ENCODE data around the gene MARS2. TPM values are rescaled to one million over a fixed set of nuclear protein-coding genes. Genes with fewer than 3 reads are reported as not detected.

MARS2 gene
- total RNA-seq, 2 donors from 2014 or later, result 5.9 to 6.9 TPM

DNA sequence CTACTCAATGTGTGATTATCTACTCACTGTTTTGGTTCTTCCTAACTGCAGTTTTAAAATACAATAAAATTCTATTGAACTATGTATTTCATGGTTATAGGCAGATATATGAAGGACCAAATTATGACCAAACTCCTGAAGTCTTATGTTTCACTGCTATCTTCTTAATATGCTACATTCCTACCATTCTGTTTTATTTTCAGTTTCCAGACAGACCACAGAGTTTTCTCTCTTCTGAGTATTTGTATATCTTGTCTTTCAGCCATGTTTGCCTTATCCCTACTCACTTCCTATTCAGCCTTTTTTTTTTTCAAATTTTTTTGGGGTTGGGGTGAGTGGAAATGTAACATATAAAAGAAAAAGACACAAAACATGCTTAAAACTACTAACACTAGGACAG is 36.1 kb upstream of the MARS2 start:
- H3K36me3 ChIP-seq, result no peaks in the 10 kb centered on the region
- TF ChIP-seq, protein P1, sequence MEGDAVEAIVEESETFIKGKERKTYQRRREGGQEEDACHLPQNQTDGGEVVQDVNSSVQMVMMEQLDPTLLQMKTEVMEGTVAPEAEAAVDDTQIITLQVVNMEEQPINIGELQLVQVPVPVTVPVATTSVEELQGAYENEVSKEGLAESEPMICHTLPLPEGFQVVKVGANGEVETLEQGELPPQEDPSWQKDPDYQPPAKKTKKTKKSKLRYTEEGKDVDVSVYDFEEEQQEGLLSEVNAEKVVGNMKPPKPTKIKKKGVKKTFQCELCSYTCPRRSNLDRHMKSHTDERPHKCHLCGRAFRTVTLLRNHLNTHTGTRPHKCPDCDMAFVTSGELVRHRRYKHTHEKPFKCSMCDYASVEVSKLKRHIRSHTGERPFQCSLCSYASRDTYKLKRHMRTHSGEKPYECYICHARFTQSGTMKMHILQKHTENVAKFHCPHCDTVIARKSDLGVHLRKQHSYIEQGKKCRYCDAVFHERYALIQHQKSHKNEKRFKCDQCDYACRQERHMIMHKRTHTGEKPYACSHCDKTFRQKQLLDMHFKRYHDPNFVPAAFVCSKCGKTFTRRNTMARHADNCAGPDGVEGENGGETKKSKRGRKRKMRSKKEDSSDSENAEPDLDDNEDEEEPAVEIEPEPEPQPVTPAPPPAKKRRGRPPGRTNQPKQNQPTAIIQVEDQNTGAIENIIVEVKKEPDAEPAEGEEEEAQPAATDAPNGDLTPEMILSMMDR (IDR thresholded peaks at IDR 0.05), result no peak
- TF ChIP-seq POLR2A (IDR thresholded peaks at IDR 0.05) (no peak), POLR2AphosphoS5 (IDR thresholded peaks at IDR 0.05) (no peak)
- no peaks in the 10 kb centered on the region for H3K4me1 ChIP-seq (replicated peaks)
- intact Hi-C loops (cut with DNase I), result no loop called here
- H3K27me3 ChIP-seq (replicated peaks; ENCODE audit: insufficient read depth), result no peaks in the 10 kb centered on the region
- H3K9me3 ChIP-seq, result no peaks in the 10 kb centered on the region
- DNase-seq (ENCODE audit: low spot score), result no peak
- H3K4me3 ChIP-seq, result no peak overlapping the region
- H3K27ac ChIP-seq, result no peak overlapping the region

DNA sequence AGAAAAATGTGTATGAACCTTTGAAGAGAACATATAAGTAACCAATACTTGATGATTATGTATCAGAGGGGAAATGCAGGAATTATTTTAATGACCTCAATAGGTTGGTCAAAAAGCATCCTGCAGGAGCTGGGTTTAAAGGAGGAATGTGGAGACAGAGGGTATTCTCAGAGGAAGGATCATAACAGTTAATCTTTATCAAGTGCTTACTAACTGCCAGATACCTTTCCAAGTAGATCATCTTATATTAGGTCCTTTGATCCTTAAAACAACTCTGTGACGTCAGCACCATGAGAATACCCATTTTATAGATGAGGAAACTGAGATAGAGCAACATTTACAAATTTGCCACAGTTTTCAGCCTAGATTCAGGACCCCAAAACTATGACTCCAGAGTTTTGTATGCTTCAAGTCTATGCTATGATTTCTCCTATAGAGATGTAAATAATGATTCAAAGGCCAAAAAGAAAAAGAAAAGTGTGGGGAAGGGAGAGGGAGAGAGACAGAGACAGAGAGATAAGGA is 32.7 kb upstream of the MARS2 start:
- 24% methylated on average over 1 of the region's 1 CpG for WGBS

DNA sequence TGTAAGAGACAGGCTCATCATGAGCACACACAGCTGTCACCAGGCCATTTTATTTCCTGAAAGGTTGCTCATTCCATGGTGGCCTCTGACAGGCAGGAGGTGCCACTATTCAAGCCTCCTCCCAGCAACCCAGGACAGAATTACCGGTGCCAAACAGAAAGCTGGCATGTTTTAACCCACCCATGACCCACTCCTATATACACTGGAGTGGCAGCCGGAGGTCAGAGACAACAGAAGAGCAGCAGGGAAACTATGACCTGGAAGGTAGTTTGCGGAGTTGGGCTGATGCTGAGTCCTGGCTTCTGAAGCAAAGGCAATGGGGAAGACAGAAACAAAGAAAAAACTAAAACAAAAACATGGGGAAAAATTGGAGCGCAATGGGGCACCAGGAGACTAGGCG is 32.1 kb upstream of the MARS2 start:
- Histone ChIP-seq H3K4me1 (replicated peaks) (no peaks in the 10 kb centered on the region), H3K27ac (no peak overlapping the region), H3K9me3 (no peaks in the 10 kb centered on the region), H3K27me3 (replicated peaks; ENCODE audit: insufficient read depth) (no peaks in the 10 kb centered on the region), H3K36me3 (no peaks in the 10 kb centered on the region), H3K4me3 (no peak overlapping the region)
- intact Hi-C loops (cut with DNase I), result no loop called here
- TF ChIP-seq POLR2AphosphoS5 (IDR thresholded peaks at IDR 0.05) (no peak), POLR2A (IDR thresholded peaks at IDR 0.05) (no peak)
- TF ChIP-seq, protein P1 (IDR thresholded peaks at IDR 0.05), result no peak
- WGBS, result 56% methylated on average over 5 of the region's 5 CpGs
- DNase-seq (ENCODE audit: low spot score), result no peak

More for the DNA sequence above, 32.7 kb upstream of the MARS2 start:
- intact Hi-C loops (cut with DNase I), result no loop called here
- no peaks in the 10 kb centered on the region for H3K9me3 ChIP-seq
- no peak overlapping the region for H3K27ac ChIP-seq
- H3K27me3 ChIP-seq (replicated peaks; ENCODE audit: insufficient read depth), result no peaks in the 10 kb centered on the region
- no peaks in the 10 kb centered on the region for H3K4me1 ChIP-seq (replicated peaks)
- no peak for TF ChIP-seq POLR2A (IDR thresholded peaks at IDR 0.05)
- TF ChIP-seq, protein P1 (IDR thresholded peaks at IDR 0.05), result no peak
- TF ChIP-seq POLR2AphosphoS5 (IDR thresholded peaks at IDR 0.05), result no peak
- H3K4me3 ChIP-seq, result no peak overlapping the region
- H3K36me3 ChIP-seq, result no peaks in the 10 kb centered on the region
- DNase-seq (ENCODE audit: low spot score), result no peak

DNA sequence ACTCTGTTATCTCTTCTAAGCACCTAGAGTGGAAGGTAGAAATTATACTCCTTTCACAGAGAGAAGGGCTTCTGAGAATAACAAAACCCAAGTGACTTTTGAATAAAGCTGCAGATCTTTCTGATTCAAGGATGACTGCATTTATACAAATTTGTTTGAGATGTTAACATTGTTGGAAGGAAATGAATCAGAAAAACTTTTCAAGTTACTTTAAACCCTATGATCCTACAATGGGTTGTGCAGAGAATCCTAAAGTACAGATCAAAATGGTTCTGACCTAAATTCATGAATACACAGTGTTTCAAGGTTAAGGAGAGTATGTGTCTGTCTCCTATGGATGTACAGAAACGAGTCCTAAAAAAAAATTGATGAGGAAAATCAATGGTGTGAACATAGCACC is 31.6 kb upstream of the MARS2 start:
- 50% methylated on average over 1 of the region's 1 CpG for WGBS
- H3K27ac ChIP-seq, result no peak overlapping the region
- DNase-seq (ENCODE audit: low spot score), result no peak
- no peaks in the 10 kb centered on the region for H3K9me3 ChIP-seq
- intact Hi-C loops (cut with DNase I), result no loop called here
- no peaks in the 10 kb centered on the region for H3K36me3 ChIP-seq
- H3K27me3 ChIP-seq (replicated peaks; ENCODE audit: insufficient read depth), result no peaks in the 10 kb centered on the region
- TF ChIP-seq POLR2A (IDR thresholded peaks at IDR 0.05) (no peak), POLR2AphosphoS5 (IDR thresholded peaks at IDR 0.05) (no peak)
- TF ChIP-seq, protein P1 (IDR thresholded peaks at IDR 0.05), result no peak
- H3K4me3 ChIP-seq, result no peak overlapping the region
- H3K4me1 ChIP-seq (replicated peaks), result no peaks in the 10 kb centered on the region

DNA sequence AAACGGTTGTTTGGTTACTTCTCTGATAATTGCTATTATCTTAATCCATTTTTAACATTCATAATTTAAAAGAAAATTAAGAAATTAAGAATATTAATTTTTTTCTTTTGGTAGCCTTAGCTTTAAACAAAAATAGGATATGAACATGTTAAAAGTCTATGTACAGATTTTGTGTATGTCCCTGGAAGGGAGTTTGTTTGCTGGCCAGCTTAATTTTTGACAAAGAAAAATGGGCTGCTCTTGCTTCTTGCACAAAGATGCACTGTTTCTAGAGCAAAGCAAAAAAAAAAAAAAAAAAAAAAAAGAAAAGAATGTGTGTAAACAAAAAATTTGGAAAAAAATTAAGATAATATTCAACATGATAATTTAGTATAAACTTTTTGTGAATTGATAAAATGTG is 31.1 kb upstream of the MARS2 start:
- Histone ChIP-seq H3K9me3 (no peaks in the 10 kb centered on the region), H3K36me3 (no peaks in the 10 kb centered on the region), H3K27me3 (replicated peaks; ENCODE audit: insufficient read depth) (no peaks in the 10 kb centered on the region), H3K27ac (no peak overlapping the region), H3K4me3 (no peak overlapping the region), H3K4me1 (replicated peaks) (no peaks in the 10 kb centered on the region)
- 48% methylated on average over 1 of the region's 1 CpG for WGBS
- intact Hi-C loops (cut with DNase I), result no loop called here
- TF ChIP-seq POLR2A (IDR thresholded peaks at IDR 0.05) (no peak), POLR2AphosphoS5 (IDR thresholded peaks at IDR 0.05) (no peak)
- TF ChIP-seq, protein P1 (IDR thresholded peaks at IDR 0.05), result no peak
- DNase-seq (ENCODE audit: low spot score), result no peak

Data from prostate gland (tissue), 2 donors.